HepG2 (cell line): Measurements from ENCODE around the gene UNC93A.

ENCODE experiments used
- BORCS8-MEF2B ChIP-seq: sonication (generic); formaldehyde crosslinking; IDR thresholded peaks from 2 replicates; pipeline ENCODE4 v1.8.0; 2022; ENCODE audit warnings: mild to moderate bottlenecking, missing genetic modification reagents
- EZH2 ChIP-seq: conservative IDR thresholded peaks from 2 replicates; pipeline ENCODE4 v1.6.1; 2012; ENCODE audit warnings: mild to moderate bottlenecking, low read depth, low read length, moderate library complexity
- MTA3 ChIP-seq: sonication (generic); formaldehyde crosslinking; IDR thresholded peaks from 2 replicates; pipeline ENCODE4 v1.4.0; 2020; ENCODE audit warnings: missing genetic modification reagents
- PBX3 ChIP-seq: sonication (generic); formaldehyde crosslinking; IDR thresholded peaks from 2 replicates; pipeline ENCODE4 v1.8.1; 2023; ENCODE audit warnings: missing genetic modification reagents, inconsistent platforms, borderline replicate concordance
- THAP7 ChIP-seq: sonication (generic); formaldehyde crosslinking; IDR thresholded peaks from 2 replicates; pipeline ENCODE4 v1.8.1; 2023; ENCODE audit warnings: mild to moderate bottlenecking, missing genetic modification reagents

DNA sequence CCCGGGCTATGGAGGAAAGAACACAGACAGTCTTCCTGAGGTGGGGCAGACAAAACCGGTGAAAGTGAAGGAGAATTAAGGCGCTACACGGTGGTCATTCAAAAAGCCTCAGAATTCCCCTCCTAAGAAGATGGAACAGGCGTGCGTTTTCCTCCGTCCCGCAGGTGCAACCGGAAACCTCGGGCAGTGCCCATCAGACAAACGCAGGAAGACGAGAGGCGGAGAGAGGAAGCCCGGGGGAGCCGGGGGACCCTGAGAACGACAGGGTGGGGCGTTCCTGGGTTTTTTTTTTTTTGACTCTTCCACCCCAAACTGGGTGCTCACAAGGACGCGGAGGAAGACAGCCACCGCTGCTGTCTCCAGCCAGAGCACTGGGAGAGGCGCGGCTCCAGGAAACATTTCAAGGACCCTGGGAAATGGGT, 59.2 kb downstream of the UNC93A start:
- TF ChIP-seq BORCS8-MEF2B (CRISPR knock-in tag), result no peak
- TF ChIP-seq PBX3, result no peak
- no peak for TF ChIP-seq MTA3 (CRISPR knock-in tag)
- TF ChIP-seq THAP7 (CRISPR knock-in tag), result no peak
- TF ChIP-seq EZH2, result no peak
